Measurements from ENCODE around the gene GALP.

DNA sequence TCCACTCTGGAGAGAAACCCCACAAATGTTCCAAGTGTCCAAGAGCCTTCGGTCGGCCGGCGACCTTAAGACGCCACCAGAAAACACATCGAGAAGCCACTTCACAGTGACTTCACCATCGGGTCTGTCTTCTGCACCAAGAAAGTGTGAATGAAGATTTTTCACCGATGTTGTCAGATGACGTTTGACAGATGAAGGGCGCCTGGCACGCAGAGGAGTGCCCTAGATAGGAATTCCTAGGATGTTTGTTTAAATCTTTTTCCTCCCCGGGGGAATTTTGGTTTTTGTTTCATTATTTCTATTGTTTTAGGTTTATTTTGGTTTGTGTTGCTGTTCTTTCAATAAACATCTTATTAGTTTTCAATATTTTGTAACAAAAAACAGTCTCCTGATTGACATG is 33.3 kb downstream of the GALP start:
- TF ChIP-seq EZH2phosphoT487 (conservative IDR thresholded peaks at IDR 0.05; ENCODE audit: low read length): no peak
- TF ChIP-seq, protein P1, sequence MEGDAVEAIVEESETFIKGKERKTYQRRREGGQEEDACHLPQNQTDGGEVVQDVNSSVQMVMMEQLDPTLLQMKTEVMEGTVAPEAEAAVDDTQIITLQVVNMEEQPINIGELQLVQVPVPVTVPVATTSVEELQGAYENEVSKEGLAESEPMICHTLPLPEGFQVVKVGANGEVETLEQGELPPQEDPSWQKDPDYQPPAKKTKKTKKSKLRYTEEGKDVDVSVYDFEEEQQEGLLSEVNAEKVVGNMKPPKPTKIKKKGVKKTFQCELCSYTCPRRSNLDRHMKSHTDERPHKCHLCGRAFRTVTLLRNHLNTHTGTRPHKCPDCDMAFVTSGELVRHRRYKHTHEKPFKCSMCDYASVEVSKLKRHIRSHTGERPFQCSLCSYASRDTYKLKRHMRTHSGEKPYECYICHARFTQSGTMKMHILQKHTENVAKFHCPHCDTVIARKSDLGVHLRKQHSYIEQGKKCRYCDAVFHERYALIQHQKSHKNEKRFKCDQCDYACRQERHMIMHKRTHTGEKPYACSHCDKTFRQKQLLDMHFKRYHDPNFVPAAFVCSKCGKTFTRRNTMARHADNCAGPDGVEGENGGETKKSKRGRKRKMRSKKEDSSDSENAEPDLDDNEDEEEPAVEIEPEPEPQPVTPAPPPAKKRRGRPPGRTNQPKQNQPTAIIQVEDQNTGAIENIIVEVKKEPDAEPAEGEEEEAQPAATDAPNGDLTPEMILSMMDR (IDR thresholded peaks at IDR 0.05; ENCODE audit: insufficient read depth, low read length, poor library complexity, severe bottlenecking): no peak

All from SU-DHL-6 (cell line).